Stimulated activated CD4-positive, alpha-beta T cell treated with anti-CD3 and anti-CD28 coated beads, Interleukin-12 subunit alpha, Interleukin-12 subunit beta, amount 100 ng/mL, for 4 hours (primary cell): Measurements from ENCODE around the gene CCR9.
A peak's percentile ranks its signal among the peaks of the same experiment; 100 is the strongest.

ENCODE experiments used
- DNase-seq: peaks from one replicate; pipeline ENCODE4 v3.0.0-alpha.2; 2020

The CCR9 gene

GRCh38 chr3:45940004-45940780 is 53.8 kb downstream of the CCR9 start:
- no peak for DNase-seq

- no peak for DNase-seq
These were observed 54.5 kb downstream of the CCR9 start for GRCh38 chr3:45940781-45941365.

GRCh38 chr3:45942051-45942825 is 55.9 kb downstream of the CCR9 start:
- no peak for DNase-seq

GRCh38 chr3:45943207-45943846 is 57.0 kb downstream of the CCR9 start, which contains the start of gene CXCR6:
TSS of gene CXCR6 (plus strand) at chr3:45943464. CDS start at chr3:45946482, 3,018 bp downstream.
- DNase-seq, result peak; percentile 24

- DNase-seq, result no peak
These were observed 58.7 kb downstream of the CCR9 start for GRCh38 chr3:45944830-45945620.

GRCh38 chr3:45946307-45946706 is 60.0 kb downstream of the CCR9 start:
- no peak for DNase-seq

GRCh38 chr3:45946875-45947274 is 60.5 kb downstream of the CCR9 start:
- DNase-seq, result no peak

- no peak for DNase-seq
These were observed 61.0 kb downstream of the CCR9 start for GRCh38 chr3:45947361-45947760.

- no peak for DNase-seq
These were observed 62.0 kb downstream of the CCR9 start for GRCh38 chr3:45948311-45948781.

- DNase-seq, result no peak
These were observed 62.5 kb downstream of the CCR9 start for GRCh38 chr3:45948881-45949280.

GRCh38 chr3:45949432-45949831 is 63.1 kb downstream of the CCR9 start:
- DNase-seq, result no peak

GRCh38 chr3:45950131-45950530 is 63.8 kb downstream of the CCR9 start:
- DNase-seq, result no peak

- no peak for DNase-seq
These were observed 64.6 kb downstream of the CCR9 start for GRCh38 chr3:45950686-45951600.

GRCh38 chr3:45951946-45952345 is 65.6 kb downstream of the CCR9 start:
- no peak for DNase-seq

- DNase-seq, result no peak
These were observed 66.1 kb downstream of the CCR9 start for GRCh38 chr3:45952456-45952855.
